Tibial nerve (tissue), 4 donors: ENCODE data around the gene PSTK. TPM values are rescaled to one million over a fixed set of nuclear protein-coding genes. Genes with fewer than 3 reads are reported as not detected.

Experiments
- DNase-seq, 2 donors: peaks; one replicate each; pipeline ENCODE4 v3.0.0-alpha.2; 2019; ENCODE audit warnings: low spot score in 2 of 2
- H3K27ac ChIP-seq, 4 donors: fragments of 200-600 bp; sonication (generic) in 3 of 4; one replicate each; pipeline ENCODE4 v1.5.1; 2017 to 2019; ENCODE audit warnings: mild to moderate bottlenecking in 1 of 4
- H3K27me3 ChIP-seq, 2 donors: fragments of 200-600 bp; sonication (generic) in 1 of 2; one replicate each; pipeline versions ENCODE4 v1.5.1 to v1.6.0; 2017 to 2019
- H3K36me3 ChIP-seq, 3 donors: fragments of 200-600 bp; sonication (generic); one replicate each; pipeline ENCODE4 v1.5.1; 2018 to 2019
- H3K4me1 ChIP-seq, 4 donors: fragments of 200-600 bp; sonication (generic) in 3 of 4; one replicate each; pipeline ENCODE4 v1.5.1; 2017 to 2019
- H3K4me3 ChIP-seq, 4 donors: fragments of 200-600 bp; sonication (generic) in 3 of 4; one replicate each; pipeline ENCODE4 v1.5.1; 2017 to 2019; ENCODE audit warnings: mild to moderate bottlenecking in 1 of 4, moderate library complexity in 1 of 4
- H3K9me3 ChIP-seq, 4 donors: fragments of 200-600 bp; sonication (generic) in 3 of 4; one replicate each; pipeline ENCODE4 v1.5.1; 2017 to 2019
- CTCF ChIP-seq, 5 experiments: fragments of 200-600 bp in 3 of 5; fragments of 450-650 bp in 2 of 5; sonication (generic) in 3 of 5; IDR thresholded peaks; one replicate each; pipeline ENCODE4 v1.5.1; 2016 to 2019; ENCODE audit warnings: antibody characterized with exemption in 5 of 5, mild to moderate bottlenecking in 3 of 5, moderate library complexity in 2 of 5
- EP300 ChIP-seq, 2 donors: sonication (generic); formaldehyde crosslinking; IDR thresholded peaks; one replicate each; pipeline ENCODE4 v1.6.1; 2017; ENCODE audit warnings: antibody characterized with exemption in 2 of 2, mild to moderate bottlenecking in 1 of 2
- POLR2A ChIP-seq, 2 donors: fragments of 450-650 bp; IDR thresholded peaks; one replicate each; pipeline ENCODE4 v1.6.1; 2017; ENCODE audit warnings: antibody characterized with exemption in 2 of 2, mild to moderate bottlenecking in 2 of 2, moderate library complexity in 2 of 2
- WGBS, 2 donors: methylation state at CpG; one replicate each; pipeline ENCODE4 v1.1.5; 2018; 5-methylcytosine and 5-hydroxymethylcytosine counted together
- total RNA-seq, 4 donors: library from RNA; depleted of rRNA; stranded (reverse); fragments of >200 nt; gene quantifications; one replicate each; pipeline ENCODE4 v1.1.0, GENCODE V29; 2016

PSTK gene
- total RNA-seq, 4 donors from 2014 or later: 1.2 to 11.6 (median 3.9) TPM

- DNase-seq: no peak
- Histone ChIP-seq H3K36me3 (peaks cover 0 to 49% (median 7%) of the 10 kb centered on the region in 3 donors), H3K9me3 (no peaks in the 10 kb centered on the region), H3K4me1 (peaks cover 0 to 40% (median 7%) of the 10 kb centered on the region in 4 donors), H3K27ac (no peak overlapping the region), H3K27me3 (no peaks in the 10 kb centered on the region), H3K4me3 (no peak overlapping the region)
- TF ChIP-seq EP300 (IDR thresholded peaks at IDR 0.05) (no peak), CTCF (IDR thresholded peaks at IDR 0.05) (no peak), POLR2A (IDR thresholded peaks at IDR 0.05) (no peak)
- 82% methylated on average over 6 of the region's 6 CpGs for WGBS, 2 donors
These were observed 18.2 kb downstream of the PSTK start for GRCh38 chr10:122998360-122998917.

- Histone ChIP-seq H3K4me3 (no peak overlapping the region), H3K4me1 (peaks cover 0 to 44% (median 7%) of the 10 kb centered on the region in 4 donors), H3K9me3 (no peaks in the 10 kb centered on the region), H3K27ac (no peak overlapping the region), H3K27me3 (no peaks in the 10 kb centered on the region), H3K36me3 (peaks cover 0 to 45% (median 3%) of the 10 kb centered on the region in 3 donors)
- TF ChIP-seq EP300 (IDR thresholded peaks at IDR 0.05): no peak
- no peak for TF ChIP-seq CTCF (IDR thresholded peaks at IDR 0.05)
- no peak for TF ChIP-seq POLR2A (IDR thresholded peaks at IDR 0.05)
- 97 to 99% methylated on average over 3 of the region's 3 CpGs for WGBS, 2 donors
- DNase-seq: no peak
These were observed 18.7 kb downstream of the PSTK start for GRCh38 chr10:122998934-122999333.

- no peaks in the 10 kb centered on the region for H3K9me3 ChIP-seq
- WGBS, 2 donors: 63 to 69% methylated on average over 3 of the region's 3 CpGs
- peaks cover 0 to 49% (median 7%) of the 10 kb centered on the region in 4 donors for H3K4me1 ChIP-seq
- no peak for TF ChIP-seq CTCF (IDR thresholded peaks at IDR 0.05)
- no peak for TF ChIP-seq EP300 (IDR thresholded peaks at IDR 0.05)
- DNase-seq: no peak
- no peak overlapping the region for H3K4me3 ChIP-seq
- H3K27ac ChIP-seq: no peak overlapping the region
- H3K36me3 ChIP-seq: peaks cover 0 to 41% (median 0%) of the 10 kb centered on the region in 3 donors
- no peaks in the 10 kb centered on the region for H3K27me3 ChIP-seq
These were observed 19.1 kb downstream of the PSTK start for GRCh38 chr10:122999347-122999746.

GRCh38 chr10:123000155-123000554 lies 20.0 kb downstream of the PSTK start:
- WGBS, 2 donors: 38 to 57% methylated on average over 3 of the region's 3 CpGs

More at GRCh38 chr10:123000155-123000554, 20.0 kb downstream of the PSTK start:
- H3K27me3 ChIP-seq: no peaks in the 10 kb centered on the region
- peaks cover 0 to 33% (median 0%) of the 10 kb centered on the region in 3 donors for H3K36me3 ChIP-seq
- no peak overlapping the region for H3K4me3 ChIP-seq
- DNase-seq: no peak
- no peak overlapping the region for H3K27ac ChIP-seq
- no peak for TF ChIP-seq CTCF (IDR thresholded peaks at IDR 0.05)
- TF ChIP-seq POLR2A (IDR thresholded peaks at IDR 0.05): no peak
- no peak for TF ChIP-seq EP300 (IDR thresholded peaks at IDR 0.05)
- H3K4me1 ChIP-seq: peaks cover 0 to 57% (median 7%) of the 10 kb centered on the region in 4 donors
- H3K9me3 ChIP-seq: no peaks in the 10 kb centered on the region
